ENCODE measurements around the gene ZGLP1. TPM values are rescaled to one million over a fixed set of nuclear protein-coding genes. Genes with fewer than 3 reads are reported as not detected.

The ZGLP1 gene
- total and polyA plus RNA-seq, 2 of the 13 experiments (the other 11 are each of a cell fraction or from before 2014, with no cell fraction given) = 2.4 to 3.0 TPM

DNA sequence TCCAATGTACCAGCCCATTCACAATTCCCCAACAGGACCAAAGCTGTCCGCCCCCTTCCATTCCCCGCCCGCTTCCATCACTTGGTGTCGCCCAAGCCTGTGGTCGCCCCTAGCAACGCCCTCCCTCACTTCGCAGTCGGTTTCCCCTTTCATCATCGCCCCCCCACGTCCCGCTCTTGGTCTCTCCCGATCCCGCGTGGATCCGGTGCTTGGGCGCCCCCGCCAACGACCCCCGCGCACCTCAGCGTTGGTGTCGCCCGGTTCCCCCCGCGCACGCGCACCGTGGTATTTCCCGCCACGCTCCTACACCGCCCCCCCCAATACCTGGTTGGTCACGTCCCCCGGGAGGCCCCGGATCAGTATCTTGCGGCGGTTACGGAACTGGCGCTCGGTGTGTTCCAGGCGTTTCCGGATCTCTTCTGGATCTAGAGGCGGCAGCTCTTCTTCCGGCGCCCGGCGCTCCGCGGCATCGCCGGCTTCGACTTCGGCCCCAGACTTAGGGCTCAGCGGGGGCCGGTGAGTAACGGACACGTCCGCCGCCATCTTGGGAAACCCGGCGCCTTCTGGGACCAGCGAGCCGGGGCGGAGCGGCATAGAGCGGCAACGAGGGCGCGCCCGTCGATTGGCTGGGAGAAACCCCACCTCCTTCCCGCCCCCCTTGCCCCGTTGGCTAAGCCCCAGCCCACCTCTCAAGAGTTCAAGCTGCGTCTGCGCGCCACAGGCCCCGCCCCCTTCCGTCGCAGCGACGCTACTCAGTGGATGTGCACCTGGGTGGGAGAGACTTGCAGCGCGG, 23.5 kb upstream of the ZGLP1 start, which contains the start of gene RAVER1 (continued):
- TF ChIP-seq, protein P1, sequence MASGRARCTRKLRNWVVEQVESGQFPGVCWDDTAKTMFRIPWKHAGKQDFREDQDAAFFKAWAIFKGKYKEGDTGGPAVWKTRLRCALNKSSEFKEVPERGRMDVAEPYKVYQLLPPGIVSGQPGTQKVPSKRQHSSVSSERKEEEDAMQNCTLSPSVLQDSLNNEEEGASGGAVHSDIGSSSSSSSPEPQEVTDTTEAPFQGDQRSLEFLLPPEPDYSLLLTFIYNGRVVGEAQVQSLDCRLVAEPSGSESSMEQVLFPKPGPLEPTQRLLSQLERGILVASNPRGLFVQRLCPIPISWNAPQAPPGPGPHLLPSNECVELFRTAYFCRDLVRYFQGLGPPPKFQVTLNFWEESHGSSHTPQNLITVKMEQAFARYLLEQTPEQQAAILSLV (CRISPR knock-in tag; IDR thresholded peaks at IDR 0.05; ENCODE audit: borderline replicate concordance) = peak; percentile 50; the same call in 1 of the 2 replicates
- TF ChIP-seq MXI1 (IDR thresholded peaks at IDR 0.05; ENCODE audit: borderline replicate concordance, low read depth, low read length) = peak; percentile 73; the same call in 1 of the 3 replicates
- TF ChIP-seq HDAC6 (IDR thresholded peaks at IDR 0.05; ENCODE audit: low read depth, low read length) = no peak
- TF ChIP-seq, protein P2, sequence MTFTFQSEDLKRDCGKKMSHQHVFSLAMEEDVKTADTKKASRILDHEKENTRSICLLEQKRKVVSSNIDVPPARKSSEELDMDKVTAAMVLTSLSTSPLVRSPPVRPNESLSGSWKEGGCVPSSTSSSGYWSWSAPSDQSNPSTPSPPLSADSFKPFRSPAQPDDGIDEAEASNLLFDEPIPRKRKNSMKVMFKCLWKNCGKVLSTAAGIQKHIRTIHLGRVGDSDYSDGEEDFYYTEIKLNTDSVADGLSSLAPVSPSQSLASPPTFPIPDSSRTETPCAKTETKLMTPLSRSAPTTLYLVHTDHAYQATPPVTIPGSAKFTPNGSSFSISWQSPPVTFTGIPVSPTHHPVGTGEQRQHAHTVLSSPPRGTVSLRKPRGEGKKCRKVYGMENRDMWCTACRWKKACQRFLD (CRISPR knock-in tag; IDR thresholded peaks at IDR 0.05; ENCODE audit: borderline replicate concordance) = no peak
- no peak for TF ChIP-seq TEAD2 (CRISPR knock-in tag; IDR thresholded peaks at IDR 0.05)
- peak; percentile 14; the same call in 1 of the 2 replicates for TF ChIP-seq ZBTB38 (CRISPR knock-in tag; IDR thresholded peaks at IDR 0.05)
- no peak for TF ChIP-seq PRDM15 (CRISPR knock-in tag; IDR thresholded peaks at IDR 0.05)
- TF ChIP-seq ZNF235 (CRISPR knock-in tag; IDR thresholded peaks at IDR 0.05; ENCODE audit: borderline replicate concordance) = 0 out of 2 replicates have a peak, but pooled peaks have one; percentile 35
- no peak for TF ChIP-seq ZEB1 (IDR thresholded peaks at IDR 0.05; ENCODE audit: insufficient replicate concordance, low read depth)
- no peak for TF ChIP-seq CHD4 (IDR thresholded peaks at IDR 0.05; ENCODE audit: borderline replicate concordance, low read length)
- no peak for TF ChIP-seq MLX (CRISPR knock-in tag; IDR thresholded peaks at IDR 0.05)
- peak; percentile 67; the same call in 1 of the 2 replicates for TF ChIP-seq SP4 (CRISPR knock-in tag; IDR thresholded peaks at IDR 0.05)
- peak; percentile 84; the same call in 1 of the 2 replicates for TF ChIP-seq TGIF2 (CRISPR knock-in tag; IDR thresholded peaks at IDR 0.05)
- no peak for TF ChIP-seq HOXA7 (CRISPR knock-in tag; IDR thresholded peaks at IDR 0.05)

Measured in HepG2 (cell line).